ENCODE results near the gene MBNL3.

MBNL3 gene

GRCh38 chrX:132413459-132413858 is 75.4 kb downstream of the MBNL3 start:
- peaks cover 33% of the 10 kb centered on the region for H3K4me1 ChIP-seq (ENCODE audit: low read length)
- H3K27ac ChIP-seq (ENCODE audit: low read length): no peak overlapping the region
- TF ChIP-seq CTCF (IDR thresholded peaks at IDR 0.05; ENCODE audit: low read depth, low read length) (no peak), EZH2phosphoT487 (IDR thresholded peaks at IDR 0.05; ENCODE audit: low read depth) (no peak)
- H3K9ac ChIP-seq (ENCODE audit: low read length): no peak overlapping the region
- no peaks in the 10 kb centered on the region for H3K9me3 ChIP-seq (ENCODE audit: insufficient read depth, low read length)
- H3K27me3 ChIP-seq (ENCODE audit: low read depth, low read length): no peaks in the 10 kb centered on the region
- H3K4me2 ChIP-seq (ENCODE audit: low read length): no peak overlapping the region
- no peaks in the 10 kb centered on the region for H3K36me3 ChIP-seq (replicated peaks; ENCODE audit: low read depth, low read length)
- no peaks in the 10 kb centered on the region for H3K79me2 ChIP-seq (ENCODE audit: low read length)
- H2AFZ ChIP-seq (ENCODE audit: low read depth, low read length): no peak overlapping the region
- no peak overlapping the region for H3K4me3 ChIP-seq (ENCODE audit: low read length)
- no peaks in the 10 kb centered on the region for H4K20me1 ChIP-seq (ENCODE audit: insufficient read depth, low read length)

DNA sequence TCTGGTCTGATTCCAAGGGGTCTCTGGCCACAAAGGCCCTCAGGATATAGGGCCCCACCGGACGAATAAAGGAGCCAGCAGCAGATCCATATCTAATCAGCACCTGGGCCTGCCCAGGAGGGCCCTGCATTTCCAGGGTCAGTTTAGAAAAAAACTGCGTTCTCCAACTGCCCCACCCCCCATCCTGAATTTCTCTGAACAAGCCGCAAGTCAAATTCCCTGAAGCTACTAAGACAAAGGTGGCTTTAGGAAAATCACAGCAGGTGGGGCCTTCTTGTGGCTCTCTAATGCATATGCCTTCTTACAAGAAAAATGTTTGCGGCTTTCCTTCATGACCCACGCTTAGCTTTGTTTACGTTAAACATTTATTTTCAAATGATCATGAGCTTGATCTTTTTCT is 76.6 kb downstream of the MBNL3 start:
- Histone ChIP-seq H3K9ac (ENCODE audit: low read length) (no peak overlapping the region), H3K27me3 (ENCODE audit: low read depth, low read length) (no peaks in the 10 kb centered on the region), H3K79me2 (ENCODE audit: low read length) (no peaks in the 10 kb centered on the region), H3K4me2 (ENCODE audit: low read length) (no peak overlapping the region), H2AFZ (ENCODE audit: low read depth, low read length) (no peak overlapping the region), H4K20me1 (ENCODE audit: insufficient read depth, low read length) (no peaks in the 10 kb centered on the region), H3K27ac (ENCODE audit: low read length) (no peak overlapping the region), H3K4me1 (ENCODE audit: low read length) (peaks cover 41% of the 10 kb centered on the region), H3K4me3 (ENCODE audit: low read length) (no peak overlapping the region), H3K9me3 (ENCODE audit: insufficient read depth, low read length) (no peaks in the 10 kb centered on the region), H3K36me3 (replicated peaks; ENCODE audit: low read depth, low read length) (no peaks in the 10 kb centered on the region)
- TF ChIP-seq CTCF (IDR thresholded peaks at IDR 0.05; ENCODE audit: low read depth, low read length) (no peak), EZH2phosphoT487 (IDR thresholded peaks at IDR 0.05; ENCODE audit: low read depth) (no peak)

DNA sequence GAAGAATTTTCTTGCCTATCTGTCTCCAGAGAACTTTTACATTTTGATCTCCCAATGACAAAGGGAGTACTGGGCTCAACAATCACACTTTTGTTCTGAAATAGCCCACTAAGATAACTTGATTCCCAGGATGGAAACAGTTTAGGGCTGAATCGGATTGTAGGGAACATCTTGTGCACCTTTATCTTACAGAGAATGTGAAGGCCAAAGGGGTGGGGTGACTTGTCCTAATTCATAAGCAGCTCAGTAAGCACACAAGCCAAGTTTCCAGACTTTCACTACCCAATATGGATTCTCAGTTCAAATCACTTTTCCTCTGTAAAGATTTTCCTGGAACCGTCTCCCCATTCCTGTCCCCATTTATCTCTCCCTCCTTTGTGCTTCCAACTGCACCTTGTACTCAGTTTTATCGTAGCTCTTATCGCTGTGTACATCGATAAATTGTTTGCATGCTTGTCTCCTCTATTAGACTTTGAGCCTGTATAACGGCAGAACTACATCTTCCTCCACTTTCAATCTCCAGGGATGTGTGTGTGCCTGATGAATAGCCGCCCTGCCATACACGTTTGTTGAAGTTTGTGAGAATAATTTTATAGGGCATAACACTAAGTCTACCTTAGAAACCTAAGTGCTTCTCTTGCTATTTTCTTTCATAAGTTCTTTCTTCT is 77.4 kb downstream of the MBNL3 start:
- H3K27ac ChIP-seq (ENCODE audit: low read length): no peak overlapping the region
- no peaks in the 10 kb centered on the region for H3K9me3 ChIP-seq (ENCODE audit: insufficient read depth, low read length)
- no peak overlapping the region for H3K4me3 ChIP-seq (ENCODE audit: low read length)
- H3K9ac ChIP-seq (ENCODE audit: low read length): no peak overlapping the region
- TF ChIP-seq EZH2phosphoT487 (IDR thresholded peaks at IDR 0.05; ENCODE audit: low read depth): no peak
- no peak for TF ChIP-seq CTCF (IDR thresholded peaks at IDR 0.05; ENCODE audit: low read depth, low read length)
- H3K36me3 ChIP-seq (replicated peaks; ENCODE audit: low read depth, low read length): no peaks in the 10 kb centered on the region
- no peak overlapping the region for H2AFZ ChIP-seq (ENCODE audit: low read depth, low read length)
- H4K20me1 ChIP-seq (ENCODE audit: insufficient read depth, low read length): no peaks in the 10 kb centered on the region
- H3K27me3 ChIP-seq (ENCODE audit: low read depth, low read length): no peaks in the 10 kb centered on the region
- peaks cover 41% of the 10 kb centered on the region for H3K4me1 ChIP-seq (ENCODE audit: low read length)
- H3K79me2 ChIP-seq (ENCODE audit: low read length): no peaks in the 10 kb centered on the region
- H3K4me2 ChIP-seq (ENCODE audit: low read length): no peak overlapping the region

DNA sequence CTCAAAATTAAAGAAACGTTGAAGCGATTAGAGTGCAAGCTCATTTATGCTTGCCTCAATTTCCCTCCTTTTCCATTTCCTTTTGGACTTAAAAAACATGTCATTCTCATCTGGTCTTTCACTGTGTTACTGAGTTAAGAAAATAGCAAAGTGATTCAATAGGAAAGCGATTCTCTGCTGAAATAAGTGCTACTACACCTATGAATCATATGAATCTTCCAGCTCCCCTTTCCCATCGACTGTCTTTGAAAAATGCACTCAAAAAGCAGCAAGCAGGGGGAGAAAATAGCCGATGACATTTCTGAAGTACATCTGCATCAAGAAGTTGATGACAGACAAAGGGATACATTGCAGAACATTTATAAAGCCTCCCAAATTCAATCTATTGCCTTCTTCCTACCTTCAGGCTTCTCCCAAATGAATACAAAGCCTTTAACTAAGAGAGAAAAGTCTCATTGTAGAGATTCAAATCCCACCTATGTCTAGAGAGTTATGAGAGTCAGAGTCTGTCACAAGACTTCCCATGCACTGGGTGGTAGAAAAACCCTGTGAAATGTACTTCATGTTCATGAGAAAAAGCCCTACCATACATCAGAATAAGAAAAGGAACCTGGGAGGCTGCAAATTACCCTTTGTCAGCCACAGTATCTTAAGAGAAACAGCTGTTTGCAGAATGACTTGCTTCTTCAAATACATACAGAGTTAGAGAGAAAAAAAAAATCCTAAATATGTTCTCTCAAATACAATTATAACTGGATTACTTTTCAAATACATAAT is 78.9 kb downstream of the MBNL3 start:
- Histone ChIP-seq H3K4me3 (ENCODE audit: low read length) (no peak overlapping the region), H3K79me2 (ENCODE audit: low read length) (no peaks in the 10 kb centered on the region), H4K20me1 (ENCODE audit: insufficient read depth, low read length) (no peaks in the 10 kb centered on the region), H3K9ac (ENCODE audit: low read length) (no peak overlapping the region), H3K36me3 (replicated peaks; ENCODE audit: low read depth, low read length) (no peaks in the 10 kb centered on the region), H2AFZ (ENCODE audit: low read depth, low read length) (no peak overlapping the region), H3K9me3 (ENCODE audit: insufficient read depth, low read length) (no peaks in the 10 kb centered on the region), H3K4me1 (ENCODE audit: low read length) (peaks cover 34% of the 10 kb centered on the region), H3K4me2 (ENCODE audit: low read length) (peak overlapping the region; percentile 17), H3K27ac (ENCODE audit: low read length) (peak overlapping the region; percentile 47), H3K27me3 (ENCODE audit: low read depth, low read length) (no peaks in the 10 kb centered on the region)
- no peak for TF ChIP-seq CTCF (IDR thresholded peaks at IDR 0.05; ENCODE audit: low read depth, low read length)
- TF ChIP-seq EZH2phosphoT487 (IDR thresholded peaks at IDR 0.05; ENCODE audit: low read depth): no peak

All from OCI-LY3 (cell line).